Measurements from ENCODE around the gene TOP2B.

TOP2B gene

DNA sequence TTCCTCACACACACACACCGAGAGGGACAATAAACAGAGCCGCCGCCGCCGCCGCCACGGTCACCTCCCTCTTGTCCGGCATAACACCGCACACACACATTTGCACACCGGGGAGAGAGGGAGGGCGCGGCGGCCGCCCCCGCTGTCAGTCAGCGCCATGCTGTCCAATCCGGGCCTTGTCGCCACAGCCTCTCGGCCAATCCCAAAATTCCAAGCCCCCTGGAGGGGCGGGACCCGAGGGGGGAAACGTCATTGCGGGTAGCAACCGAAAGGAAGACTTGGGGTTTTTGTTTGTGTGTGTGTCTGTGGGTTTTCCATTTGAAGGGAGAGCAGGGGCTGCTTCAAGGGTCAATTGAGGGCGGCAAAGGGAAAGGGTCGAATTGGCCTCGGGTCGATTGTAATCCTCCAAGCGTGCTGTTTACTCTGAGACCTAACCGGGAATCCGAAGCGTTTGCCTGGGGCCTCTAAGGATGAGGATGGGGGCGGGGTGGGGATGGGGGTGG is at the start of gene TOP2B:
TSS of gene TOP2B (minus strand) at position 96 of the 503 bp plus-strand sequence. CDS start 610 bp downstream, outside the sequence.
- peak; percentile 95 for DNase-seq

- DNase-seq: no peak
Measured at GRCh38 chr3:25713341-25713985, 48.8 kb upstream of the TOP2B start.

DNA sequence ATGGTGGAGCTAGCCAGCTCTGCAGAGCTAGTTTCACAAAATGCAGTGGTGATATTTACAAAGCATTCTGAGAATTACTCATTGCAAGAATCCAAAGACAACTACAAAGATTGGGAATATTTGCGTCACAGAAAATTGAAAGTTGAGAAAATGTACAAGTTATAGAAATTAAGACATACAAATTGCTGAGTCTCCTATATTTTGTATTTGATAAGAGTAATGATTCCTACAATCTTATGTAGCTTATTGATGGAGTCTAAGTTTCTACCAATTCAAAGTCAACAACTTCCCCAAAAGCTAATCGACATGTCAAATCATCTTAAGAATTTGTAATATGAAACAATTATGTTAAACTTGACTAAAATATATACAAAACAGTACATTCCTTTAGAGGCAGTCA is 46.4 kb upstream of the TOP2B start:
- no peak for DNase-seq

DNA sequence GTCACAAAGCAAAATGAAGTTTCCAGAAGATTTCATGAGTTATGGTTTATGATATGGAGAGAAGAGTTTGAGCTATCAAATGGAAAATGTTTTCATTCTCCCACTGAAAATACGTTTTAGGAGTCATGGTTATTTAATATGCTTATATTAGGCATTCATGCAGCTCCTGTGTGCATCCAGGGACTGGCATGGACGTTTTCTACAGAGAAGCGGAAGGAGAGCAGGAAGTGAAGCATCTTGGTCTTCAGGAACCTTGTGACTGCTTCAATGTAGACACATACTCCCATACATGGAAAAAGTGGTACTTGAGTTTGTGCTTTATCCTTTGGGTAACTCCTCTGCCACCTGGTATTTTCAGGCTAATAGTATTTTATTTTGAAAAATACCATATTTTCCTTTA is 43.3 kb upstream of the TOP2B start:
- DNase-seq: no peak

DNA sequence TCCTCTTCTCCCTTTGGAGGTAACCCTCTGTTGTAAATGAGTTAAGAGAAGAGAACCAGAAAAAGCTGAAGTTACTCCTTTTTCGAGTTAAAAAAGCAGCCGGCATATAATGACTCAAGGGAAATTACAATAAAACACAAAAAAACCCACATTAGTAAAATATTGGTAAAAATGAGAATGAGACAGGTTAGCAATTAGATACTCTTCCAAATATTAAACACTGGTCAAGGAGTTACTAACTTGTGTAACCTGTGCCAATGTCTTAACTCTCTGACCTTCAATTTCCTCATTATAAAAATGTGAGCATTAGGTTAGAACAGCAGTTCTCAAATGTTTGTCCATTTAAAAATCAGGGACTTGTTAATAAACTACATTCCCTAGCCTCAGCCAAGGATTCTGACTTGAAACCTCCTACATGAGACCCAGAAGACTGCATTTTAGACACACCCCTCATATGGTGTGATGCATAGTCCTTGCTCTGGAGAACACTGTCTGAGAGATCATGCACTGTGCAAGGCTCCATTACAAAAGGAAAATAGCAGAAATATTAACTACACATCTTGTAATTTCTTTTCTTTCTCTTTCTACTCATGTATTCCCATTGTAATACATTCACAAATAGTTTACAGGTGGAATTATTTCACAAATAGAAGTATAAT is 42.7 kb upstream of the TOP2B start:
- DNase-seq: no peak

GRCh38 chr3:25706213-25706612 is 41.5 kb upstream of the TOP2B start:
- no peak for DNase-seq

DNA sequence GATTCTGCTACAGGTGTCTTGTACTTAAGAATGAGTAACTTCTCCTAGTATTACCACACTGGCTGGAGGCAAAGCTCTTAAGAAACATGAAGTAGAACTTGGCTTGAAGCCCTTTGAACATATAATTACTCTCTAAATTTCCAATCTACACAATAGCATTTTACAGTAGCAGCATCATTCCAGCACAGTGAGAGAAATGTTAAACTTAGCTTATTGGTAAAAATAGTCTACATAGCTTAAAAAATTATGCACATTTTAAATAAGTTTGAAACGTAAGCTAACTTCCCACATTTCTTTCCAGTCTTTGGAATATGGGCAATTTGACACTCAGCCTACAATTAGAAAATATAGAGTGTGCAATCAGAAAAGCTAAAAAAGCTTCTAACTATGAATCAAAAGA is 32.8 kb upstream of the TOP2B start:
- DNase-seq: no peak

DNA sequence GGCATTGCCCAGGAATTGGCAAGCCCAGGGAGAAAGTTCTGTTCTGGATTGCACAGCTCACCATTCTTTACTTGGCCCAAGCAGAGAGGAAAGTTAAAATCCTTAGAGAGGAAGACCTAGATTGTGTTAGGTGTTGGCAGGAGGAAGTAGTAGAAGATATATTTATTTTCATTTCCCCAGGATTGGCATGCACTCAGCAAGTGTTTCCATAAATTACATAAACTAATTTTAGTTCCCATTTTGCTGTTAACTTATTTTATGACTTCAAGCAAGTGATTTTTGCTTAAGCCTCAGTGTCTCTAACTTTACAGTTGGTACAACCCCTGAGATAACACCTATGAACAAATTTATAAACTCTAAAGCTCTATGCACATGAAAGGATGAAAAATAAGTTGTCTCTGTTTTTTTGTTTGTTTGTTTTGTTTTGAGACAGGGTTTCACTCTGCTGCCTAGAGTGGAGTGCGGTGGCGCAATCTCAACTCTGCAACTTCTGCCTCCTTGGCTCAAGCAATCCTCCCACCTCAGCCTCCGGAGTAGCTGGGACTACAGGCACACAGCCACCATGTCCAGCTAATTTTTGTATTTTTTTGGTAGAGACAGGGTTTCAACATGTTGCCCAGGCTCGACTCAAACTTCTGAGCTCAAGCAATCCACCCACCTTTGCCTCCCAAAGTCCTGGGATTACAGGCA is 31.2 kb upstream of the TOP2B start:
- no peak for DNase-seq

- DNase-seq: no peak
Measured at GRCh38 chr3:25693238-25693637, 28.5 kb upstream of the TOP2B start.

DNA sequence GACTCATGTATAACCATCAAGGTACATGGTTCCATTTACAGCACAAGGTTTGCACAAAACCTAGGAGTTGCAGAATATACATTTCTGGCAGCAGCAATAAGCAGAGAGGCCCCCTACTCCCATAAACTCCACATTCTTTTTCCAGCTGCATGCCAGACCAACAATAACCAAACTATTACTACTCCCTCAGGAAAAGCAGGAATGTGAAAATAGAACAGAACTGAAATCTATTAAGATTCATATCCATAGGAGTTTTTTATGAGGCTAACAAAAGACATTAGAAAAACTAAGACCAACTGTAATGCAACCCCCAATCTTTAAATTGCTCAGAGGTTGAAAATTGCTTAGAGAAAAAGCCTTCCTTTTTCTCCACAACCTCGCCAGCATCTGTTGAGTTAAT is 27.6 kb upstream of the TOP2B start:
- no peak for DNase-seq

- no peak for DNase-seq
Measured at GRCh38 chr3:25690768-25691533, 26.2 kb upstream of the TOP2B start.

DNA sequence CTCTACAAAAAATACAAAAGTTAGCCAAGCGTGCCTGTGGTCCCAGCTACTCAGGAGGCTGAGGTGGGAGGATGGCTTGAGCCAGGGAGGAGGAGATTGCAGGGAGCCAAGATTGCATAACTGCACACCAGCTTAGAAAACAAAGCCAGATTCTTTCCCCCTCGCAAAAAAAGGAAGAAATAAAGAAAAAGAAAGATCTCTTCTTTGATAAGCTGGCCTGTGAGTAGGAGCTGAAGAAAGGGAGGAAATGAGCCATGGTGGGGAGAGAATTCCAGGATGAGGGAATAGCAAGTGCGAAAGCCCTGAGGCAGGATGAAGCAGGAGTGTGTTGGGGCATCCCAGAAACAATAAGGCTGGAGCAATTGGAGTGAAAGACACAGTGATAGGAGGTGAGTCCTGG is 24.5 kb upstream of the TOP2B start:
- DNase-seq: no peak

GRCh38 chr3:25687742-25688141 is 23.0 kb upstream of the TOP2B start:
- no peak for DNase-seq

DNA sequence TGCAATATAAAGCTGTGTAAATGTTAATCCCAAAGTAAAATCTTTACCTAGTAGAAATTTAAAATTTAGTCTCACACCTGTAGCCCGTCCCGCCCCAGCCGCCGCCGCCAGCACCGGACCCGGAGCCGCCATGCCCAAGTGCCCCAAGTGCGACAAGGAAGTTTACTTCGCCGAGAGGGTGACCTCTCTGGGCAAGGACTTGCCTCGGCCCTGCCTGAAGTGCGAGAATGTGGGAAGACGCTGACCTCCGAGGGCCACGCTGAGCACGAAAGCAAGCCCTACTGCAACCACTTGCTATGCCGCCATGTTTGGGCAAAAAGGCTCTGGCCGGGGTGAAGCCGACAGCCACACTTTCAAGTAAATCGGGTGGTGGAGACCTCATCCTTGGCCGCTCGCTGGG is 22.1 kb upstream of the TOP2B start:
- DNase-seq: no peak

DNA sequence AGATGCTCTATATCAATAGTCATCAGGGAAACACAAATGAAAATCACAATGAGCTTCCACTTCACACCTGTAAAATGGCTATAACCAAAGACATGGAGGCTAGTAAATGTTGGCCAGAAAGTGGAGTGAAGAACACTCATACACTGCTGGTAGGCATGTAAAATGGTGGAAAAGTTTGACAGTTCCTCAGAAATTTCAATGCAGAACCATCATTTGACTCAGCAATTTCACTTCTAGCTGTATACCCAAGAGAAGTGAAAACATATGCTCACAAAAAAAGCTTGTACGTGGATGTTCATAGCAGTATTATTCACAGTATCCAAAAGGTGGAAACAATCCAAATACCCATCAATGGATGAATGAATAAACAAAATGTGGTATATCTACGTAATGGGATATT is 19.2 kb upstream of the TOP2B start:
- no peak for DNase-seq

- no peak for DNase-seq
Measured at GRCh38 chr3:25683410-25683809, 18.7 kb upstream of the TOP2B start.

GRCh38 chr3:25679642-25680302 is 15.1 kb upstream of the TOP2B start:
- no peak for DNase-seq

GRCh38 chr3:25679166-25679565 is 14.5 kb upstream of the TOP2B start:
- DNase-seq: no peak

DNA sequence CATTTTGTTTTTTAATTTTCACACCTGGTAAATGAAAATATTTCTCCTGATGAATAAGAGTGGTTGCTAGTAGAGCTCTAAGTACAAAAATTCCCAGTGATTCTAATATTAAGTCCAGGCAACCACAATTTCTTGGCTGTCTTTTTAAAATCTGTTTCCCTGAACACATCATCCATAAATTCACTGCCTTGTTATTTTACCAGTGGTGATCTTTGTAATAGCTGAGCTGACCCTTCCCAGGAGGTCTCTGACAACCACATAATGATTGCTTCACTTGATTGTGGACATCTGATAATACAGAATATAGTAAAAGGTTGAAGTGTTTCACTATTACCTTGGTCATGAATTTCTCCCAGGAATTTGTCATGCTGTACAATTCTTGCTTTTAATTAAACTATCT is 13.9 kb upstream of the TOP2B start:
- DNase-seq: no peak

DNA sequence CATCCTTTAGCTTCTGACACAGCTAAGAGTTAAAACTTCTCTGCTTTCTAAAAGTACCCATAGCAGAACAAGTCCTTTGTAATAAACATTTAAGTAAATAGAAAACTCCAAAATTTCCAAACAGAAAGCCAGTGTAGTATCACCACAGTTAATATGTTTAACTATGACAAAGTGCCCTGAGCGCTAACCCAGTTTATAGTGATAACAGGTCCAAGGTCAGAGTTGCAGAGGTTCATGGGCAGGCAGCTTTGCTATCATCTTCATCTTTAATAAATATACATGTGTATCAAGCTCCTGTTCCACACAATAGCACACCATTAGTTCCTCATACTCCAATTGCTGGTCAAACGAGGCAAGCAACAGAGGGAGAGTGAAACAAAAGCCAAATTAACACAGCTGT is 12.4 kb upstream of the TOP2B start:
- DNase-seq: no peak

DNA sequence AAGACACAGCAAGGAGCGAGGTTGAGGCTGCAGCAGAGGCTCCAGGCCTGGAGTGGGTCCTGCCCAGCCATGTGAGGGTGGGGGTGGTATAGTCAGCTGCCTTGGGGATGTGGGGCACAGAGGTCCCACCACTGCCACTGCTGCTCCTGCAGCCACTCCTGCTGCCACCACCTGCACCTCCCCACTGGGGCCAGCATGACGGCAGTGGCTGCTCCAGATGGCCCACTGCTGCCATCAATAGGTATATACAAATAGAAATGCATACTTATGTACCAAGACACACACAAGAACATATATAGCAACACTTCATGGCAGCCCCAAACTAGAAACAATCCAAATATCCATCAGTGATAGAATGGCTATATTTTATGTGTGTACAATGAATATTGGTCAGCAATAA is 10.0 kb upstream of the TOP2B start:
- DNase-seq: no peak

- DNase-seq: no peak
Measured at GRCh38 chr3:25673738-25674298, 9.1 kb upstream of the TOP2B start.

All from stimulated activated CD4-positive, alpha-beta T cell treated with anti-CD3 and anti-CD28 coated beads, Interleukin-15, amount 100 ng/mL, for 24 hours (primary cell).